GM03348 (cell line): Measurements from ENCODE around the gene MICU2.

ENCODE experiments used
- DNase-seq: peaks from one replicate; pipeline ENCODE4 v3.0.0; 2012; ENCODE audit warnings: low spot score

The MICU2 gene

GRCh38 chr13:21483748-21484147, 120.2 kb downstream of the MICU2 start:
- no peak for DNase-seq

- DNase-seq: peak; percentile 14
Measured at GRCh38 chr13:21481359-21481758, 122.6 kb downstream of the MICU2 start.

- peak; percentile 67 for DNase-seq
Measured at GRCh38 chr13:21478881-21479808, 124.8 kb downstream of the MICU2 start.

DNA sequence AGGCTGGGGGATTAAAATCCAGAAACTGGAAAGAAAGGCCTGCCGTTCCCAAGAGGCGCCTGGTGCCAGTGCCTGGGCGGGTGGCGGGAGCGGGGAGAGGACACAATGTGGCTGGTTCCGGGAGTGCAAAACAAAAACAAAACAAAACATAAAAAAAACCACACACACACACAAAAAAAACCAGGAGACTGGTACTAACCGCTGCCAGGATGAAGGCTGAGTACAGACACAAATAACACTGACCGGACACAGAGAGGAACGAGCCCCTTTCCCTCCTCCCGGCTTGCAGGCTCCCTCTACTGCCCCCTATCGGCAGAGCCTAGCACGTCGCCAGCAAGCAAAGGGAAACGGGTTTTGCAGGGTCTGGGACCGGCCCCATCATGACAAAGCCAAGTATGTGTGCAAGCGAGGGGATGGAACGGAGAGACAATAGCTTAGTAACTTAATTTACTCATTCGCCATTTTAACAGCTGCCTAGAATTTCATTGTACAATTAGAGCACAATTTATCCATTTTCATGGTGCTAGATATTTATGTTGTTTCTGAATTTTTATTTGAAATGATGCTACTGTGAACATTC, 127.0 kb downstream of the MICU2 start:
- DNase-seq: peak; percentile 89

GRCh38 chr13:21475115-21475514, 128.9 kb downstream of the MICU2 start:
- DNase-seq: no peak

DNA sequence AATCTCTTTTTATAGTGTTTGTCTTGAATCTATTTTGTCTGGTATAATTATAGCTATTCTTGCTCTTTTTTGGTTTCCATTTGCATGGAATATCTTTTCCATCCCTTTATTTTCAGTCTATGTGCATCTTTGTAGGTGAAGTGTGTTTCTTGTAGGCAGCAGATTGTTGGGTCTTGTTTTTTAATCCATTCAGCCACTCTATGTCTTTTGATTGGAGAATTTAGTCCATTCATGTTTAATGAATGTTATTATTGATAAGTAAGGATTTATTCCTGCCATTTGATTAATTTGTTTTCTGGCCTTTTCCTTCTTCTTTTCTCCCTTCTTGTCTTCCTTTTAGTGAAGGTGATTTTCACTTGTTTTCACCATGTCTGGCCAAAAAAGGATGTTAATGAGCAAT, 133.2 kb downstream of the MICU2 start:
- DNase-seq: no peak

DNA sequence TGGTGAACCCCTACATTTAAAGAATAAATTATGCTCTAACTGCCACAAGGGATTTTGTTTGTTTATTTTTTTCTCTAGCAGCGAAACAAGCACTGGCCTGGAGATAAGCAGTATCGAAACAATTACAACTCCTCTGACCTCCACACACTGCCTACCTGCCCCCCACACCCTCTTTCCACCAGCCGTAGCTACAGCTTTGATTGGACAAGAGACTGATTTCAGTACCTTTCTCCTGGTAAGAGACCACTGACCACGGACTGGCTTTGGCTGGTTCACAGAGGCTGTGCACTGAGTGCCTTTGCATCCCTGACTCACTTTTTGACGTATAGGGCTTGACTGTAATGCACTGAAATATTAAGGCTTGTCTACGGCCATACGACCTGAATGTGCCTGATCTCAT, 137.4 kb downstream of the MICU2 start:
- no peak for DNase-seq

DNA sequence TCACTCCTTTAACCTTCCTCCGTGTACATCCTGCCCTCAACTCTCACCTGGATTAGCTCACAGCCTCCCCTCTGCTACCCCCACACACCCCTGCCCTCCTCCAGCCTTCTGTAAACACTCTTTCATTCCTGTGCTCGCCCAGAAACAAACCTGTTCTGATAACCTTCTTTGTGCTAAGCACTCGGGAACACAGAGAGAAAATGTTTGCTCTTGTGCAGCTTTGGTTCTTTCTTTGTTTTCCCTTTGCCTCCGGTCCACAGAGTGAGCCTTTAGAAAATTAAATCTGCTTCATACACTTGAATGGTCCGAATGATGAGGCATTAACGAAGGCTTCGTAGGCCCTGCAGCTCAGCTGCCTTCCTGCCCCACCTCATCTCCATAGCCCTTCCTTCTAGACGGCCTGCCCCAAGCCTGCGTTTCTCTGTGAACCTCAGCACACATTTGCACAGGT, 138.2 kb downstream of the MICU2 start:
- no peak for DNase-seq

DNA sequence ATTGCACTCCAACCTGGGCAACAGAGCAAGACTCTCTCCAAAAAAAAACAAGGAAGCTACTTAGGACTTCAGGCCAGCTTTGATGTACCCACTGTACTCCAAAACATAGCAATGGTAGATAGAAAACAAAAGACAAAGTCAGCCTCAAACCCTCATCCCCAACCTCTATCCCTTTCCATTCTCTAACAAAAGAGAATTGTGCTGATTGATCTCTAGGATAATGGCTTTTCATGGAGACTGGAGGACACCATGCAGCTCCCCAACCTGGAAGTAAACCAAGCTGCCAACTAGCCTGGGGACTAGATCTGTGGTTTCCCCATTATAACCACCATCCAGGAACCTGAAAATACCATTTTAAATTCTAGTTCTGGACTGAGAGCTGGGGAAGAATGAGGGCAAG, 140.5 kb downstream of the MICU2 start:
- no peak for DNase-seq

- DNase-seq: no peak
Measured at GRCh38 chr13:21461131-21461530, 142.8 kb downstream of the MICU2 start.

- peak; percentile 99 for DNase-seq
Measured at GRCh38 chr13:21458813-21459701, 144.9 kb downstream of the MICU2 start, which contains the start of gene ZDHHC20. TSS of gene ZDHHC20 (minus strand) at chr13:21459303. CDS start at chr13:21459171, 132 bp downstream.

GRCh38 chr13:21458451-21458812, 145.5 kb downstream of the MICU2 start:
- DNase-seq: peak; percentile 24

DNA sequence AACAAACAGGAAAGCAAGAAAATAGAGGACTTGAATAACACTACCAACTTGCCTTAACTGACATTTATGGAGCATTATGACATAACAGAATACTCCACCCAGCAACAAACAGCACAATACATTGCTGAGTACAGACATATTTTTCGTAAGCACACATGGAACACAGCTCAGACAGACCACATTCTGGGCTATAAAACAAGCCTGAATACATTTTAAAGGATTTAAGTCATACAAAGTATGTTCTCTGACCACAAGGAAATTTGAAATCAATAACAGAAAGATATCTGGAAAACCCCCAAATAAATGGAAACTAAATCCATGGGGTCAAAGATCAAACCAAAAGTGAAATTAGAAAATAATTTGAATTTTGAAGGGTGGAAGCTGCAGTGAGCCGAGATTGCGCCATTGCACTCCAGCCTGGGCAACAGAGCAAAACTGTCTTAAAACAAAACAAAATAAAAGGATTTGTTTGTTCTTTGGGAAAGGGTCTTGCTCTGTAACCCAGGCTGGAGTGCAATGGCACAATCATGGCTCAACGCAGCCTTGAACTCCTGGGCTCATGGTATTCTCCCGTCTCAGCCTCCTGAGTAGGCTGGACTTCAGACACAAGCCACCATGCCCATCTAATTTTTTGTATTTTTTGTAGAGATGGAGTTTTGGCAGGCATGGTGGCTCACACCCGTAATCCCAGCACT, 150.4 kb downstream of the MICU2 start:
- DNase-seq: peak; percentile 19

- no peak for DNase-seq
Measured at GRCh38 chr13:21450936-21451335, 153.0 kb downstream of the MICU2 start.

GRCh38 chr13:21446656-21447055, 157.3 kb downstream of the MICU2 start:
- DNase-seq: no peak

DNA sequence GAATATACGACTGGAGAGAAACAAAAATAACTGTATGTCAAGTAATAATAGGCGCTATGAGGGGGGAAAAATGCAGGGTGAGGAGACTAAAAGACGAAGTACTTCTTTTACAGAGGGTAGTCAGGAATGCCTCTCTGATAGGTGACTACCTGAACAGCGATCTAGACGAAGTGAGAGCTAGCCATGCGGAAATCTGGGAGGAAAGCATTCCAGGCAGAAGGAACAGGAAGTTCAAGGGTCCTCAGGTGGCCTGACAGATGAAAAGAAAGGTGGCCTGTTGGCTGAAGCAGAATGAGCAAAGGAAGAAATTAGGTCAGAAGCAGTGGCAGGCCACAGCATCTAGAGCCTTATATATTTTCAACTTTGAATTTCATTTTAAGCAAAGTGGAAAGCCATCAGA, 158.2 kb downstream of the MICU2 start:
- DNase-seq: no peak

- no peak for DNase-seq
Measured at GRCh38 chr13:21443171-21443570, 160.8 kb downstream of the MICU2 start.
